ENCODE measurements around the gene LGALS1. TPM values are rescaled to one million over a fixed set of nuclear protein-coding genes. Genes with fewer than 3 reads are reported as not detected.

LGALS1 gene
- 13,609 and 14,050 TPM in 2 replicates for total RNA-seq (ENCODE audit: low replicate concordance)

GRCh38 chr22:37674951-37675929 lies at the start of gene LGALS1:
Gene LGALS1, plus strand, starts transcription at chr22:37675636. Its CDS starts 67 bp downstream, at chr22:37675703.

DNA sequence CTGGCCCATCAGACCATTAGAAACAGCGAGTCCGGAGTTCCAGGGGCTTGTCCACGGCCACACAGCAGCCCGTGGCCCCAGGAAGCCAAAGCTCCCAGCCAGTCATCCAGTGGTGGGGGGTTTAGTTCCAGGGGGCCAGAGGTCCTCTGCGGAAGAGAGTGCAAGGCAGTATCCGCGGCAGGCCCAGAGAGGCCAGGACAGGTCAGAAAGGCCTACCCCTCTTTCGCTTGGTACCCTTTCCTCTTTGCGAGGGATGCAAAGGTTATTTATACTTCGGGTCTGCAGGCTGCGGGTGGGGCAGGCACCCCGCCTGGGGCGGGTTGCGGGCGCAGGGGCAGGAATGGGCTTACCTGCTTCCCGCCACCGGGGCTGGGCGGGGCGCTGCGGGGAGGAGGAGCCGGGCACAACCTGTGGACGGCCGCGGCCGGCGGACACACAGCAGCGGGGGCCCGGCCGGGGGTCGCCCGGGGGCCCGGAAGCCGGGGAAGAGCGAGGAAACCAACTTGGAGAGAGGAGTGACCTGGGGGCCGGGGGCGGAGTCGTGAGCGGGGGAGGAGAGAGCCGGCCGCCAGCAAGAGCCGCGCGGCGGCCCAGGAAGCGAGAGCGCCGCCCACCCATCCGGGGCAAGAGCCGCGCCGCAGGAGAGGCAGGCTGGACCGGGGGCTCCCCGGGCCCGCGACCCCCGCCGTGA lies 36.2 kb upstream of the LGALS1 start, which contains the start of gene SH3BP1:
Gene SH3BP1 (plus strand): TSS at position 600 of the 691 bp plus-strand sequence. CDS start 119 bp downstream, outside the sequence.

DNA sequence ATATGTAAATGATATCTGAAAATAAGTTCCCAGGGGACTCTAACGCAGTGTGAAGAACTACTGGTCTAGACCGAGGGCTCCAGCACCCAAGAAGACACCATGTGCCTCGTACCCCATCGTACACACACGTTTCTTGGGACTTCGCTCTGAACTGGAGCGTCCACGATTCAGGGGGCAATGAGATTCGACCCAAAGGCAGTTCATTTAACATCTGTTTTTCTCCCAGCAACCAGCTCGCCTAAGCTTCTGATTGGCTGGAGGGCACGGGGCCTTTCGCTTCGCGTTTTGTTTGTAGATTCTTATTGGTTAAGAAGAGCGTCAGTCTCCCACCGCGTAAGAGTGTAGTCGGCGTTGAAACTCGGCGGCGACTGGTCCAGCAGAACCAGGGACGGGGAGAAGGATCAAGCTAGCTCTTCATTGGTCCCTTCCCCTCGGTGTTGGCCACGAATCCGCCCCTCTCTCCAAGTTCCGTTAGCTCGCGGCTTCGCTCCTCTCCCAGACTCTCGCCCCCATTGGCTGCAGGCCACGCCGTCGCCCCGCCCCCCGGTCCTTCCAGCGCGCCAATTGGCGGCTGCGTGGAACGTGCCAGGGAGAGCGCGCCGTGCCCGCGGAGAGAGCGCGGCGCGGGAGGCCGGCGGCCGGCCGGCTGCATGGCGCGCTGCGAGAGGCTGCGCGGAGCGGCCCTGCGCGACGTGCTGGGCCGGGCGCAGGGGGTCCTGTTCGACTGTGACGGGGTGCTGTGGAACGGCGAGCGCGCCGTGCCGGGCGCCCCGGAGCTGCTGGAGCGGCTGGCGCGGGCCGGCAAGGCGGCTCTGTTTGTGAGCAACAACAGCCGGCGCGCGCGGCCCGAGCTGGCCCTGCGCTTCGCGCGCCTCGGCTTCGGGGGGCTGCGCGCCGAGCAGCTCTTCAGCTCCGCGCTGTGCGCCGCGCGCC lies 17.0 kb upstream of the LGALS1 start, which contains the start of gene PDXP:
Gene PDXP (plus strand): TSS at position 591 of the 933 bp plus-strand sequence. CDS start 60 bp downstream, at position 651.

DNA sequence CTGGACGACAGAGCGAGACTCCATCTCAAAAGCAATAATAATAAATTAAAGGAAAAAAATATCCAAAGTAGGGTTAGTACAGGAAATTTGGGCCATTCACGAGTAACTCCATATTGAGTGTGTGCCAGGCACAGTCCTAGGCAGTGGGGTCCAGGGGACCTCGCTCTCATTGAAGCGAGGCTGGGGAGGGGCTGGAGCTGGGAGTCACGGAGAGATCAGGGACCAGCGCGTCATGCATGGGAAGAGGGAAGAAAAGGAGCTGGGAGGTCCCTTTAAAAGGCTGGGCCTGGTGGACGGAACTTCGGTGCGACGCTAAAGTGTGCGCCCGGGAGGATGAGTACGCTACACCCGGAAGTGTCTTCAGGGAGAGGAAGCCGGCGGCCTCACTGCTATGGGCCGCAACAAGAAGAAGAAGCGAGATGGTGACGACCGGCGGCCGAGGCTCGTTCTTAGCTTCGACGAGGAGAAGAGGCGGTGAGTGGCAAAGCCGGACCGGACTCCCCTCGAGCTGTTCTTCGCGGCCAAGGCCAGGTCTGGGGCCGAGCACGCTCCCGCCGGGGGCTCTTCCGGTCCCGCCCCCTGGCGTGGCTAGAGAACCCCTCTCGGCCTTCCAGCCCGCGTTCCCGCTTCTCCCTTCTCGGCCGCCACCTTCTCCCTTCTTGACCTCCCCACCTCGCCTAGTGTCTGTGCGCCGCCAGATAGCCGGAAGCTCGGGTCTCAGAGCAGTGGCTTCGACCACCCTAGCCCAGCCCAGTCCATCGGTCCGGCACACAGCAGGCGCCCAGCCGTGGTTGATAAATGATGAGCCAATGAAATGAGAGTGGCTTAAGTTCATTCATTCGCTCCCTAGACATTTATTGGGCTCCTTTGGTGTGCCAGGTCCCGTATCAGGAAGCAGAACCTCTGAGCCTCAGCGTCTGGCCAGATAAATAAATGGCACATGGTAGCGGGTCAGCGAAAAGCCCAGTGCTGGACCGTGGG lies 10.9 kb downstream of the LGALS1 start, which contains the start of gene NOL12:
Gene NOL12 (plus strand): TSS at position 342 of the 981 bp plus-strand sequence. CDS start 50 bp downstream, at position 392.

GRCh38 chr22:37696657-37697537 lies 21.5 kb downstream of the LGALS1 start, which contains the start of gene TRIOBP:
Gene TRIOBP, plus strand, starts transcription at chr22:37697048. Its CDS starts 4,318 bp downstream, at chr22:37701366.

Other genes with a start within 250 kb of the LGALS1 start
- under 0.01 TPM in 1 of 2 replicates, not detected in the other for gene ELFN2, start 248.2 kb upstream of the LGALS1 start, total RNA-seq (ENCODE audit: low replicate concordance)
- gene MFNG, start 189.3 kb upstream of the LGALS1 start, total RNA-seq (ENCODE audit: low replicate concordance): 0.08 TPM in 1 of 2 replicates, not detected in the other
- gene CARD10, start 156.2 kb upstream of the LGALS1 start, total RNA-seq (ENCODE audit: low replicate concordance): 1.9 and 4.3 TPM in 2 replicates
- gene CDC42EP1, start 115.2 kb upstream of the LGALS1 start, total RNA-seq (ENCODE audit: low replicate concordance): 3.2 and 15.3 TPM in 2 replicates
- not detected in 2 replicates for gene LGALS2, start 95.5 kb upstream of the LGALS1 start, total RNA-seq (ENCODE audit: low replicate concordance)
- gene GGA1, start 66.8 kb upstream of the LGALS1 start, total RNA-seq (ENCODE audit: low replicate concordance): 29.8 and 30.0 TPM in 2 replicates
- 7.6 and 8.0 TPM in 2 replicates for gene SH3BP1, start 36.0 kb upstream of the LGALS1 start, total RNA-seq (ENCODE audit: low replicate concordance)
- gene PDXP, start 16.9 kb upstream of the LGALS1 start, total RNA-seq (ENCODE audit: low replicate concordance): 2.5 and 8.1 TPM in 2 replicates
- 22.2 and 27.7 TPM in 2 replicates for gene NOL12, start 10.7 kb downstream of the LGALS1 start, total RNA-seq (ENCODE audit: low replicate concordance)
- gene TRIOBP, start 21.4 kb downstream of the LGALS1 start, total RNA-seq (ENCODE audit: low replicate concordance): 90.2 and 131 TPM in 2 replicates
- gene GCAT, start 132.3 kb downstream of the LGALS1 start, total RNA-seq (ENCODE audit: low replicate concordance): 12.1 and 37.7 TPM in 2 replicates
- gene GALR3, start 147.7 kb downstream of the LGALS1 start, total RNA-seq (ENCODE audit: low replicate concordance): not detected in 2 replicates
- gene ANKRD54, start 168.7 kb downstream of the LGALS1 start, total RNA-seq (ENCODE audit: low replicate concordance): 17.7 and 36.4 TPM in 2 replicates
- 340 and 461 TPM in 2 replicates for gene EIF3L, start 173.8 kb downstream of the LGALS1 start, total RNA-seq (ENCODE audit: low replicate concordance)
- gene MICALL1, start 230.7 kb downstream of the LGALS1 start, total RNA-seq (ENCODE audit: low replicate concordance): 13.9 and 14.7 TPM in 2 replicates

Measured in smooth muscle cell of the coronary artery (primary cell).